HCT116 (cell line): ENCODE data around the gene CCL15. TPM values are rescaled to one million over a fixed set of nuclear protein-coding genes. Genes with fewer than 3 reads are reported as not detected.

Experiments used
- ATAC-seq: fragments of 200-7000 bp; cut with Tn5 transposase; 2 replicates; pipeline ENCODE4 v1.9.1; 2020; ENCODE audit warnings: mild to moderate bottlenecking, moderate library complexity
- BruUV-seq: library from RNA; stranded (reverse); fragments of 400-500 nt; replicated peaks from 2 replicates; lab custom pipeline; 2021; lab: Mats Ljungman, UMichigan
- CTCF ChIA-PET: fragments of 300-600 bp; sonication (Branson Sonifier 250); formaldehyde crosslinking; loops from one replicate; lab custom pipeline; 2021; ENCODE audit warnings: antibody characterized with exemption; lab: Charles Lee
- POLR2A ChIA-PET: fragments of 300-600, 350-600 bp; sonication (Branson Sonifier 250); formaldehyde crosslinking; loops from one replicate; lab custom pipeline; 2021; ENCODE audit warnings: antibody characterized with exemption; lab: Charles Lee
- RAD21 ChIA-PET, 2 experiments: fragments of 300-600 bp; sonication (Branson Sonifier 250); formaldehyde crosslinking; loops; one replicate each; lab custom pipeline; 2023; ENCODE audit warnings: low total read pairs in 2 of 2; ENCODE audit not compliant: uncharacterized antibody in 2 of 2, unreplicated experiment in 2 of 2, low non-redundant PET in 1 of 2; lab: Charles Lee
- DNase-seq: peaks from one replicate; pipeline ENCODE4 v3.0.0-alpha.2; 2010; ENCODE audit warnings: low read depth, low spot score
- H2AFZ ChIP-seq: fragments of 200-600 bp; shearing (Covaris generic), sonication (generic); 2 replicates; pipeline ENCODE4 v1.6.1; 2017; ENCODE audit warnings: low read depth, mixed run types, mixed read lengths, antibody characterized with exemption, low read length; ENCODE audit not compliant: poor library complexity, severe bottlenecking
- H3K27ac ChIP-seq: 2 replicates; pipeline ENCODE4 v1.5.1; 2012; ENCODE audit warnings: low read depth, low read length
- H3K27me3 ChIP-seq: fragments of 200-600 bp; sonication (generic); 2 replicates; pipeline ENCODE4 v1.6.1; 2016; ENCODE audit warnings: mixed run types, low read length, mixed read lengths; ENCODE audit not compliant: insufficient read depth
- H3K36me3 ChIP-seq, 2 experiments: fragments of 200-500 bp in 1 of 2; fragments of 200-600 bp in 1 of 2; sonication (Bioruptor generic) in 1 of 2; sonication (generic) in 1 of 2; 2 replicates each; pipeline versions ENCODE4 v1.5.1 to v1.6.1; 2014 to 2016; ENCODE audit warnings: low read length in 2 of 2, inconsistent platforms in 1 of 2, mixed read lengths in 1 of 2, mixed run types in 1 of 2; ENCODE audit not compliant: insufficient read depth in 2 of 2, control insufficient read depth in 1 of 2
- H3K4me1 ChIP-seq, 2 experiments: fragments of 200-600 bp in 1 of 2; sonication (generic) in 1 of 2; 2 replicates each; pipeline versions ENCODE4 v1.5.1 to v1.6.1; 2012 to 2017; ENCODE audit warnings: low read length in 2 of 2, inconsistent platforms in 1 of 2, mild to moderate bottlenecking in 1 of 2, mixed read lengths in 1 of 2, mixed run types in 1 of 2, moderate library complexity in 1 of 2; ENCODE audit not compliant: insufficient read depth in 2 of 2, control insufficient read depth in 1 of 2
- H3K4me2 ChIP-seq: fragments of 200-600 bp; sonication (generic); 2 replicates; pipeline ENCODE4 v1.6.1; 2017; ENCODE audit warnings: mixed run types, low read length, mixed read lengths
- H3K4me3 ChIP-seq, 2 experiments: fragments of 200-600 bp in 1 of 2; sonication (generic) in 1 of 2; replicated peaks in 1 of 2; 2 replicates each; pipeline ENCODE4 v1.5.1; 2011 to 2016; ENCODE audit warnings: low read length in 2 of 2, control low read depth in 1 of 2, low read depth in 1 of 2, mild to moderate bottlenecking in 1 of 2, mixed read lengths in 1 of 2, mixed run types in 1 of 2
- H3K79me2 ChIP-seq: fragments of 200-600 bp; sonication (generic); 2 replicates; pipeline ENCODE4 v1.6.1; 2017; ENCODE audit warnings: mild to moderate bottlenecking, mixed run types, low read length, moderate library complexity, mixed read lengths; ENCODE audit not compliant: insufficient read depth
- H3K9ac ChIP-seq: fragments of 200-600 bp; sonication (generic); 2 replicates; pipeline ENCODE4 v1.6.1; 2016; ENCODE audit warnings: low read length, mixed read lengths
- H3K9me2 ChIP-seq: fragments of 200-600 bp; sonication (generic), shearing (Covaris generic); 2 replicates; pipeline ENCODE4 v1.6.1; 2017; ENCODE audit warnings: mixed run types, mild to moderate bottlenecking, moderate library complexity; ENCODE audit not compliant: insufficient read depth
- H3K9me3 ChIP-seq, 2 experiments: fragments of 200-500 bp in 1 of 2; fragments of 200-600 bp in 1 of 2; sonication (Bioruptor generic) in 1 of 2; sonication (generic) in 1 of 2; 2 replicates each; pipeline ENCODE4 v1.6.1; 2014 to 2017; ENCODE audit warnings: low read length in 2 of 2, mixed read lengths in 2 of 2, inconsistent platforms in 1 of 2, low read depth in 1 of 2, mild to moderate bottlenecking in 1 of 2, mixed run types in 1 of 2, moderate library complexity in 1 of 2; ENCODE audit not compliant: control insufficient read depth in 1 of 2, insufficient read depth in 1 of 2
- H4K20me1 ChIP-seq: fragments of 200-600 bp; sonication (generic), shearing (Covaris generic); 2 replicates; pipeline ENCODE4 v1.6.1; 2017; ENCODE audit warnings: mixed run types, mild to moderate bottlenecking, moderate library complexity; ENCODE audit not compliant: insufficient read depth
- CEBPB ChIP-seq: IDR thresholded peaks from 2 replicates; pipeline ENCODE4 v1.6.1; 2012; ENCODE audit warnings: low read depth
- EGR1 ChIP-seq: IDR thresholded peaks from 2 replicates; pipeline ENCODE4 v1.6.1; 2012; ENCODE audit warnings: low read depth
- RAD21 ChIP-seq: IDR thresholded peaks from 2 replicates; pipeline ENCODE4 v1.6.1; 2012; ENCODE audit warnings: low read depth, mild to moderate bottlenecking
- SIN3A ChIP-seq: IDR thresholded peaks from 2 replicates; pipeline ENCODE4 v1.6.1; 2012; ENCODE audit warnings: low read depth
- SP1 ChIP-seq: IDR thresholded peaks from 2 replicates; pipeline ENCODE4 v1.6.1; 2012; ENCODE audit warnings: low read depth
- TCF7L2 ChIP-seq: IDR thresholded peaks from 2 replicates; pipeline ENCODE4 v1.7.0; 2011; ENCODE audit warnings: borderline replicate concordance, inconsistent platforms; ENCODE audit not compliant: insufficient read depth, insufficient read length; ENCODE audit errors: extremely low read depth
- YY1 ChIP-seq: IDR thresholded peaks from 2 replicates; pipeline ENCODE4 v1.6.1; 2011; ENCODE audit warnings: low read length, low read depth, moderate library complexity, mild to moderate bottlenecking; ENCODE audit not compliant: insufficient replicate concordance; ENCODE audit errors: extremely low read depth
- intact Hi-C: fragments of 100-400 bp; cut with micrococcal nuclease; formaldehyde crosslinking; loops from 2 replicates; pipeline ENCODE4 v1.10.0; 2022
- total RNA-seq: library from RNA; stranded (reverse); gene quantifications from one replicate; pipeline ENCODE4 v1.2.1, GENCODE V29; 2021; ENCODE audit not compliant: unreplicated experiment

CCL15 gene
- total RNA-seq, 1 experiment from 2014 or later, result not detected

DNA sequence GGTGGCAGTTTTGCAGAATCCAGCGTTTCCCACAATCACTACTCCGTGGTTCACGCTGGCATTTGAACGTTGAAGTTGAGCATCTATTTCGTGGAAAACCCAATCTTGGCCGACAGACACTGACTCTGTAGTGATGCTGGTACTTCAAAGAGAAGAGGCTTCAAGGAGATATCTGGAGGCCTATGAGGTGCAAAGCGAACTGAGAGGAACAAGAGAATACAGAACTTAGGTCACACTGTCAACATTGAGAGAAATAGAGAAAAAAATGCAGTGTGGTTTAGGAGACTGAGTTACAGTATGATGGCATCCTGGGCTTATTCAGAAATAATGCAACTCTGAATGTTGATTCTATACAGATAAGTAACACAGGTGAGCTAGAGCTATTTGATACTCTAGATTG, 36.1 kb downstream of the CCL15 start:
- Histone ChIP-seq H3K4me3 (no peak overlapping the region), H3K9me2 (no peaks in the 10 kb centered on the region), H3K9ac (no peak overlapping the region), H4K20me1 (no peaks in the 10 kb centered on the region), H3K79me2 (no peaks in the 10 kb centered on the region), H3K9me3 (no peaks in the 10 kb centered on the region), H3K4me2 (no peak overlapping the region), H3K27me3 (no peaks in the 10 kb centered on the region), H3K27ac (no peak overlapping the region), H3K4me1 (no peaks in the 10 kb centered on the region), H3K36me3 (no peaks in the 10 kb centered on the region), H2AFZ (no peak overlapping the region)
- BruUV-seq, result no TSS peak
- no peak for TF ChIP-seq TCF7L2
- DNase-seq, result no peak
- ChIA-PET POLR2A (no interaction called here), CTCF (interaction anchor here (1.3 to 1.5 kb wide), 2 partner anchors 11 to 184 kb away, joined by 4 to 5 read pairs; no protein-coding TSS in a partner anchor), RAD21 (no interaction called here)
- no peak for ATAC-seq
- intact Hi-C loops, result loop anchor here (5.0 kb wide), 2 partner anchors 172 to 517 kb away; no protein-coding TSS in a partner anchor

GRCh38 chr17:35963663-35964062, 37.7 kb downstream of the CCL15 start:
- Histone ChIP-seq H3K9me3 (no peaks in the 10 kb centered on the region), H3K36me3 (no peaks in the 10 kb centered on the region), H3K4me3 (no peak overlapping the region), H3K9ac (no peak overlapping the region), H2AFZ (no peak overlapping the region), H3K9me2 (no peaks in the 10 kb centered on the region), H3K79me2 (no peaks in the 10 kb centered on the region), H3K27ac (no peak overlapping the region), H3K27me3 (no peaks in the 10 kb centered on the region), H4K20me1 (no peaks in the 10 kb centered on the region), H3K4me1 (no peaks in the 10 kb centered on the region), H3K4me2 (no peak overlapping the region)
- POLR2A ChIA-PET, result interaction anchor here (0.6 kb wide), 1 partner anchor 12 kb away, joined by 3 read pairs; no protein-coding TSS in a partner anchor
- DNase-seq (no peak), ATAC-seq (no peak)
- BruUV-seq, result no TSS peak
- RAD21 ChIA-PET, result no interaction called here
- TF ChIP-seq YY1 (no peak), SIN3A (no peak), SP1 (no peak), RAD21 (no peak), CEBPB (no peak), EGR1 (no peak), TCF7L2 (no peak)
- intact Hi-C loops, result no loop called here
- CTCF ChIA-PET, result no interaction called here
